ENCODE results near the gene NYNRIN. TPM values are rescaled to one million over a fixed set of nuclear protein-coding genes. Genes with fewer than 3 reads are reported as not detected.
A peak's percentile ranks its signal among the peaks of the same experiment; 100 is the strongest.

The NYNRIN gene
- total and polyA plus RNA-seq, 10 of the 15 experiments (the other 5 are each of a cell fraction or from before 2014, with no cell fraction given), result under 0.01 to 0.15 (median 0.01) TPM; not detected in 5

DNA sequence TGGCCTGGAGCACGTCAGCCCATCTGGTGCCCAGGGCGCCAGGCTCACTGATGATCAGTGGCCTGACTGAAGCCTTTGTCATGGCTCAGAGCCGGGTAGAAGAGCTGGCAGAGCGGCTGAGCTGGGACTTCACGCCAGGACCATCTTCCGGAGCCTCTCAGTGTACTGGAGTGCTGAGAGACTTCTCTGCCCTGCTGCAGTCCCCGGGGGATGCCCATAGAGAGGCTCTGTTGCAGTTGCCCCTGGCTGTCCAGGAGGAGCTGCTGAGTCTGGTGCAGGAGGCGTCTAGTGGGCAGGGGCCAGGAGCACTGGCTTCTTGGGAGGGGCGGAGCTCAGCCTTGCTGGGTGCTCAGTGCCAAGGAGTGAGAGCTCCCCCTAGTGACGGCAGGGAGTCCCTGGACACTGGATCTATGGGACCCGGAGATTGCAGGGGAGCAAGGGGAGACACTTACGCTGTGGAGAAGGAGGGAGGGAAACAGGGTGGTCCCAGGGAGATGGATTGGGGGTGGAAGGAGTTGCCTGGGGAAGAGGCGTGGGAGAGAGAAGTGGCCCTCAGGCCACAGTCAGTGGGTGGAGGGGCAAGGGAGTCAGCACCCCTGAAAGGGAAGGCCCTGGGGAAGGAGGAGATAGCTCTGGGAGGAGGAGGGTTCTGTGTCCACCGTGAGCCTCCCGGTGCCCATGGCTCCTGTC is 32.9 kb downstream of the NYNRIN start:
- Histone ChIP-seq H3K9me3 (replicated peaks; ENCODE audit: control insufficient read depth, insufficient read depth, low read length) (no peaks in the 10 kb centered on the region), H3K9ac (ENCODE audit: control insufficient read depth, insufficient read depth, low read length) (peak overlapping the region; percentile 80), H3K36me3 (ENCODE audit: control insufficient read depth in 2 of 2, insufficient read depth in 2 of 2, low read length in 1 of 2) (peaks cover 7 to 13% of the 10 kb centered on the region in 2 experiments), H2AFZ (ENCODE audit: control insufficient read depth, low read depth, low read length) (no peak overlapping the region), H3K4me2 (ENCODE audit: control insufficient read depth, insufficient read depth) (peak overlapping the region; percentile 91), H4K20me1 (ENCODE audit: control insufficient read depth, insufficient read depth) (no peaks in the 10 kb centered on the region), H3K4me3 (peak overlapping the region; percentile 93), H3K27me3 (replicated peaks in 1 of 2; ENCODE audit: control insufficient read depth in 2 of 2, insufficient read depth in 2 of 2, low read length in 1 of 2) (no peaks in the 10 kb centered on the region), H3K79me2 (ENCODE audit: control insufficient read depth, insufficient read depth, low read length) (peaks cover 25% of the 10 kb centered on the region), H3K4me1 (ENCODE audit: control insufficient read depth, insufficient read depth, low read length) (peaks cover 13% of the 10 kb centered on the region), H3K27ac (ENCODE audit: control insufficient read depth, insufficient read depth) (peak overlapping the region; percentile 92)
- WGBS (ENCODE audit: insufficient coverage, insufficient replicate concordance, low lambda C conversion rate, missing lambda C conversion rate), result 12% methylated on average over 15 of the region's 15 CpGs
- BruUV-seq (replicated peaks), result no TSS peak
- in situ Hi-C loops (cut with MboI) (loop anchor here (5.0 to 10.0 kb wide), 3 partner anchors 64 to 1127 kb away; partner anchors contain the start of genes BCL2L2, NFATC4 and PPP1R3E), intact Hi-C loops (cut with micrococcal nuclease; ENCODE audit: unreplicated experiment) (loop anchor here (1.0 to 2.0 kb wide), 4 partner anchors 66 to 189 kb away; partner anchors contain the start of gene TINF2)
- ChIA-PET POLR2A (interaction anchor here (0.6 to 3.4 kb wide), 19 partner anchors 10 to 243 kb away, joined by 3 to 61 read pairs (median 4); partner anchors contain the start of genes ADCY4, DHRS1, IPO4 and LTB4R), RAD21 (ENCODE audit: unreplicated experiment) (interaction anchor here (0.7 to 4.3 kb wide), 38 partner anchors 9 to 800 kb away, joined by 3 to 141 read pairs (median 5); partner anchors contain the start of genes ADCY4, CIDEB, DCAF11 and IRF9), SMC1A (ENCODE audit: uncharacterized antibody, unreplicated experiment) (interaction anchor here (0.7 to 8.1 kb wide), 37 partner anchors 9 to 189 kb away, joined by 3 to 79 read pairs (median 5); partner anchors contain the start of genes ADCY4, CIDEB, LTB4R and NFATC4), CTCF (interaction anchor here (0.6 to 10.8 kb wide), 51 partner anchors 9 to 876 kb away, joined by 3 to 452 read pairs (median 5); partner anchors contain the start of genes ADCY4, CIDEB, LTB4R and LTB4R2)
- FAIRE-seq (peak; percentile 87), ATAC-seq (peak; percentile 79), DNase-seq (ENCODE audit: low read depth, low spot score) (peak; percentile 76)
- TF ChIP-seq, protein P1, sequence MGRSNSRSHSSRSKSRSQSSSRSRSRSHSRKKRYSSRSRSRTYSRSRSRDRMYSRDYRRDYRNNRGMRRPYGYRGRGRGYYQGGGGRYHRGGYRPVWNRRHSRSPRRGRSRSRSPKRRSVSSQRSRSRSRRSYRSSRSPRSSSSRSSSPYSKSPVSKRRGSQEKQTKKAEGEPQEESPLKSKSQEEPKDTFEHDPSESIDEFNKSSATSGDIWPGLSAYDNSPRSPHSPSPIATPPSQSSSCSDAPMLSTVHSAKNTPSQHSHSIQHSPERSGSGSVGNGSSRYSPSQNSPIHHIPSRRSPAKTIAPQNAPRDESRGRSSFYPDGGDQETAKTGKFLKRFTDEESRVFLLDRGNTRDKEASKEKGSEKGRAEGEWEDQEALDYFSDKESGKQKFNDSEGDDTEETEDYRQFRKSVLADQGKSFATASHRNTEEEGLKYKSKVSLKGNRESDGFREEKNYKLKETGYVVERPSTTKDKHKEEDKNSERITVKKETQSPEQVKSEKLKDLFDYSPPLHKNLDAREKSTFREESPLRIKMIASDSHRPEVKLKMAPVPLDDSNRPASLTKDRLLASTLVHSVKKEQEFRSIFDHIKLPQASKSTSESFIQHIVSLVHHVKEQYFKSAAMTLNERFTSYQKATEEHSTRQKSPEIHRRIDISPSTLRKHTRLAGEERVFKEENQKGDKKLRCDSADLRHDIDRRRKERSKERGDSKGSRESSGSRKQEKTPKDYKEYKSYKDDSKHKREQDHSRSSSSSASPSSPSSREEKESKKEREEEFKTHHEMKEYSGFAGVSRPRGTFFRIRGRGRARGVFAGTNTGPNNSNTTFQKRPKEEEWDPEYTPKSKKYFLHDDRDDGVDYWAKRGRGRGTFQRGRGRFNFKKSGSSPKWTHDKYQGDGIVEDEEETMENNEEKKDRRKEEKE (IDR thresholded peaks at IDR 0.05), result no peak
- no peak; the same call in 1 of the 2 replicates for TF ChIP-seq GATAD2B (conservative IDR thresholded peaks at IDR 0.05; ENCODE audit: low read depth)
- TF ChIP-seq RB1 (IDR thresholded peaks at IDR 0.05; ENCODE audit: borderline replicate concordance), result 0 out of 2 replicates have a peak, but pooled peaks have one; percentile 50
- TF ChIP-seq, protein P2, sequence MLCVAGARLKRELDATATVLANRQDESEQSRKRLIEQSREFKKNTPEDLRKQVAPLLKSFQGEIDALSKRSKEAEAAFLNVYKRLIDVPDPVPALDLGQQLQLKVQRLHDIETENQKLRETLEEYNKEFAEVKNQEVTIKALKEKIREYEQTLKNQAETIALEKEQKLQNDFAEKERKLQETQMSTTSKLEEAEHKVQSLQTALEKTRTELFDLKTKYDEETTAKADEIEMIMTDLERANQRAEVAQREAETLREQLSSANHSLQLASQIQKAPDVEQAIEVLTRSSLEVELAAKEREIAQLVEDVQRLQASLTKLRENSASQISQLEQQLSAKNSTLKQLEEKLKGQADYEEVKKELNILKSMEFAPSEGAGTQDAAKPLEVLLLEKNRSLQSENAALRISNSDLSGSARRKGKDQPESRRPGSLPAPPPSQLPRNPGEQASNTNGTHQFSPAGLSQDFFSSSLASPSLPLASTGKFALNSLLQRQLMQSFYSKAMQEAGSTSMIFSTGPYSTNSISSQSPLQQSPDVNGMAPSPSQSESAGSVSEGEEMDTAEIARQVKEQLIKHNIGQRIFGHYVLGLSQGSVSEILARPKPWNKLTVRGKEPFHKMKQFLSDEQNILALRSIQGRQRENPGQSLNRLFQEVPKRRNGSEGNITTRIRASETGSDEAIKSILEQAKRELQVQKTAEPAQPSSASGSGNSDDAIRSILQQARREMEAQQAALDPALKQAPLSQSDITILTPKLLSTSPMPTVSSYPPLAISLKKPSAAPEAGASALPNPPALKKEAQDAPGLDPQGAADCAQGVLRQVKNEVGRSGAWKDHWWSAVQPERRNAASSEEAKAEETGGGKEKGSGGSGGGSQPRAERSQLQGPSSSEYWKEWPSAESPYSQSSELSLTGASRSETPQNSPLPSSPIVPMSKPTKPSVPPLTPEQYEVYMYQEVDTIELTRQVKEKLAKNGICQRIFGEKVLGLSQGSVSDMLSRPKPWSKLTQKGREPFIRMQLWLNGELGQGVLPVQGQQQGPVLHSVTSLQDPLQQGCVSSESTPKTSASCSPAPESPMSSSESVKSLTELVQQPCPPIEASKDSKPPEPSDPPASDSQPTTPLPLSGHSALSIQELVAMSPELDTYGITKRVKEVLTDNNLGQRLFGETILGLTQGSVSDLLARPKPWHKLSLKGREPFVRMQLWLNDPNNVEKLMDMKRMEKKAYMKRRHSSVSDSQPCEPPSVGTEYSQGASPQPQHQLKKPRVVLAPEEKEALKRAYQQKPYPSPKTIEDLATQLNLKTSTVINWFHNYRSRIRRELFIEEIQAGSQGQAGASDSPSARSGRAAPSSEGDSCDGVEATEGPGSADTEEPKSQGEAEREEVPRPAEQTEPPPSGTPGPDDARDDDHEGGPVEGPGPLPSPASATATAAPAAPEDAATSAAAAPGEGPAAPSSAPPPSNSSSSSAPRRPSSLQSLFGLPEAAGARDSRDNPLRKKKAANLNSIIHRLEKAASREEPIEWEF (IDR thresholded peaks at IDR 0.05; ENCODE audit: insufficient replicate concordance, low read depth, low read length), result no peak
- no peak for TF ChIP-seq DPF2 (IDR thresholded peaks at IDR 0.05)
- TF ChIP-seq IKZF1 (conservative IDR thresholded peaks at IDR 0.05), result peak; percentile 45; the same call in 1 of the 2 replicates
- TF ChIP-seq, protein P3, sequence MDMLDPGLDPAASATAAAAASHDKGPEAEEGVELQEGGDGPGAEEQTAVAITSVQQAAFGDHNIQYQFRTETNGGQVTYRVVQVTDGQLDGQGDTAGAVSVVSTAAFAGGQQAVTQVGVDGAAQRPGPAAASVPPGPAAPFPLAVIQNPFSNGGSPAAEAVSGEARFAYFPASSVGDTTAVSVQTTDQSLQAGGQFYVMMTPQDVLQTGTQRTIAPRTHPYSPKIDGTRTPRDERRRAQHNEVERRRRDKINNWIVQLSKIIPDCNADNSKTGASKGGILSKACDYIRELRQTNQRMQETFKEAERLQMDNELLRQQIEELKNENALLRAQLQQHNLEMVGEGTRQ (IDR thresholded peaks at IDR 0.05; ENCODE audit: borderline replicate concordance, low read depth, low read length), result 0 out of 2 replicates have a peak, but pooled peaks have one; percentile 3
- TF ChIP-seq HDAC6 (IDR thresholded peaks at IDR 0.05; ENCODE audit: unreplicated experiment), result no peak
- no peak for TF ChIP-seq TCF7 (IDR thresholded peaks at IDR 0.05; ENCODE audit: borderline replicate concordance)
- TF ChIP-seq BHLHE40 (IDR thresholded peaks at IDR 0.05; ENCODE audit: borderline replicate concordance in 1 of 2, low read depth in 2 of 2, low read length in 1 of 2), result peak; percentile 27 to 55; a peak in 3 of 4 replicates
- TF ChIP-seq POLR2A (IDR thresholded peaks at IDR 0.05; ENCODE audit: low read depth, low read length), result peak; percentile 45
- TF ChIP-seq IRF4 (IDR thresholded peaks at IDR 0.05; ENCODE audit: low read depth, low read length), result peak; percentile 27; the same call in 1 of the 2 replicates
- no peak for TF ChIP-seq EED (IDR thresholded peaks at IDR 0.05; ENCODE audit: low read depth)
